Measurements from ENCODE around the gene IREB2. TPM values are rescaled to one million over a fixed set of nuclear protein-coding genes. Genes with fewer than 3 reads are reported as not detected.

Gene IREB2
- total and polyA plus RNA-seq, 2 donors (not counting 3 experiments of a cell fraction or from before 2014, with no cell fraction given): 12.7 to 51.4 TPM

GRCh38 chr15:78445875-78446274 is 7.9 kb downstream of the IREB2 start:
- POLR2A ChIA-PET: no interaction called here
- Histone ChIP-seq H3K4me1 (ENCODE audit: control insufficient read depth, extremely low read depth, insufficient read depth, low read length) (no peaks in the 10 kb centered on the region), H3K4me3 (replicated peaks in 1 of 3; ENCODE audit: insufficient read depth in 1 of 3, low read depth in 1 of 3, low read length in 3 of 3) (no peak overlapping the region), H3K36me3 (ENCODE audit: control insufficient read depth in 2 of 2, extremely low read depth in 1 of 2, insufficient read depth in 2 of 2, low read length in 2 of 2) (peaks cover 3 to 14% of the 10 kb centered on the region in 2 experiments), H3K27me3 (ENCODE audit: control insufficient read depth in 2 of 2, insufficient read depth in 2 of 2, low read length in 2 of 2) (no peaks in the 10 kb centered on the region), H3K27ac (ENCODE audit: insufficient read depth, low read depth, low read length) (no peak overlapping the region), H3K9ac (replicated peaks; ENCODE audit: extremely low read depth, insufficient read depth, low read length) (no peak overlapping the region), H3K9me3 (replicated peaks; ENCODE audit: control insufficient read depth, insufficient read depth, low read length) (no peaks in the 10 kb centered on the region), H3K9me1 (replicated peaks; ENCODE audit: control insufficient read depth, extremely low read depth, insufficient read depth, low read length) (no peaks in the 10 kb centered on the region), H3K4me2 (ENCODE audit: insufficient read depth, low read length) (no peak overlapping the region), H2AFZ (ENCODE audit: low read depth, low read length) (no peak overlapping the region), H3K79me2 (ENCODE audit: control insufficient read depth, insufficient read depth, low read length) (peaks cover 87% of the 10 kb centered on the region), H4K20me1 (replicated peaks; ENCODE audit: control insufficient read depth, extremely low read depth, insufficient read depth, low read length) (peaks cover 9% of the 10 kb centered on the region)
- no peak for TF ChIP-seq POLR2A (IDR thresholded peaks at IDR 0.05; ENCODE audit: low read depth, low read length)
- TF ChIP-seq MYC (IDR thresholded peaks at IDR 0.05; ENCODE audit: low read depth, low read length): no peak
- TF ChIP-seq FOS (IDR thresholded peaks at IDR 0.05; ENCODE audit: borderline replicate concordance, insufficient read depth, low read length): no peak
- no peak for TF ChIP-seq JUN (IDR thresholded peaks at IDR 0.05; ENCODE audit: borderline replicate concordance, insufficient read depth, insufficient read length, low read depth)
- TF ChIP-seq GATA2 (IDR thresholded peaks at IDR 0.05; ENCODE audit: insufficient read depth, insufficient read length, low read depth, low read length): no peak
- no peak for TF ChIP-seq EZH2 (IDR thresholded peaks at IDR 0.05; ENCODE audit: borderline replicate concordance, low read depth, low read length, severe bottlenecking)
- TF ChIP-seq CTCF (IDR thresholded peaks at IDR 0.05; ENCODE audit: extremely low read depth in 1 of 2, insufficient read depth in 1 of 2, low read depth in 1 of 2, low read length in 2 of 2): no peak
- no peak for TF ChIP-seq POLR2AphosphoS5 (IDR thresholded peaks at IDR 0.05; ENCODE audit: insufficient read depth, low read depth, low read length)
- TF ChIP-seq MAX (IDR thresholded peaks at IDR 0.05; ENCODE audit: insufficient read depth, insufficient read length): no peak
- DNase-seq (ENCODE audit: low read depth, low spot score) (no peak), FAIRE-seq (peak; percentile 56)
- no TSS peak for BruUV-seq (replicated peaks)
- CTCF ChIA-PET: no interaction called here
- intact Hi-C loops (cut with micrococcal nuclease): no loop called here
- dilution Hi-C loops (cut with MboI; ENCODE audit: extremely low pct_ligation_motif_present, low sequenced_read_pairs): no loop called here

Measured in endothelial cell of umbilical vein (primary cell).